HG02798 (cell line): Measurements from ENCODE around the gene CASP1.
"Not testable (repeated sequence)": the region's sequence is repeated elsewhere in the genome, so short reads cannot be mapped to it uniquely, and the experiment has no call there.

Experiments
- ATAC-seq: cut with Tn5 transposase; IDR thresholded peaks from one replicate; pipeline ENCODE4 v1.9.1; 2021; ENCODE audit warnings: mild to moderate bottlenecking; ENCODE audit not compliant: unreplicated experiment, poor library complexity

The CASP1 gene

GRCh38 chr11:105034813-105035620, at the start of gene CASP1:
CASP1 (minus strand) TSS chr11:105035144; CDS start chr11:105035113, 31 bp downstream.
- peak; percentile 89 for ATAC-seq

GRCh38 chr11:105081412-105082150, 46.6 kb upstream of the CASP1 start:
- no peak for ATAC-seq

- not testable (repeated sequence) for ATAC-seq
Observed at GRCh38 chr11:105080171-105080906, 45.4 kb upstream of the CASP1 start.

GRCh38 chr11:105078283-105078682, 43.3 kb upstream of the CASP1 start:
- no peak for ATAC-seq

- ATAC-seq = not testable (repeated sequence)
Observed at GRCh38 chr11:105077141-105077790, 42.3 kb upstream of the CASP1 start.

- ATAC-seq = no peak
Observed at GRCh38 chr11:105074166-105074530, 39.2 kb upstream of the CASP1 start.

- ATAC-seq = no peak
Observed at GRCh38 chr11:105073456-105074165, 38.7 kb upstream of the CASP1 start.

- ATAC-seq = not testable (repeated sequence)
Observed at GRCh38 chr11:105072080-105072479, 37.1 kb upstream of the CASP1 start.

GRCh38 chr11:105071089-105071732, 36.3 kb upstream of the CASP1 start:
- ATAC-seq = no peak

GRCh38 chr11:105070306-105070705, 35.4 kb upstream of the CASP1 start:
- ATAC-seq = no peak

- not testable (repeated sequence) for ATAC-seq
Observed at GRCh38 chr11:105069749-105070148, 34.8 kb upstream of the CASP1 start.

- ATAC-seq = not testable (repeated sequence)
Observed at GRCh38 chr11:105063245-105063941, 28.4 kb upstream of the CASP1 start.

- no peak for ATAC-seq
Observed at GRCh38 chr11:105057432-105057831, 22.5 kb upstream of the CASP1 start.

- no peak for ATAC-seq
Observed at GRCh38 chr11:105056446-105056845, 21.5 kb upstream of the CASP1 start.

- ATAC-seq = no peak
Observed at GRCh38 chr11:105054723-105055493, 20.0 kb upstream of the CASP1 start.

- ATAC-seq = no peak
Observed at GRCh38 chr11:105052487-105052886, 17.5 kb upstream of the CASP1 start.

GRCh38 chr11:105051559-105051958, 16.6 kb upstream of the CASP1 start:
- no peak for ATAC-seq

- no peak for ATAC-seq
Observed at GRCh38 chr11:105049481-105049880, 14.5 kb upstream of the CASP1 start.
